GM23248 (cell line): ENCODE results near the gene NMS. TPM values are rescaled to one million over a fixed set of nuclear protein-coding genes. Genes with fewer than 3 reads are reported as not detected.

Experiments
- DNase-seq: peaks from one replicate; pipeline ENCODE4 v3.0.0-alpha.2; 2015
- H2AFZ ChIP-seq: fragments of 200-600 bp; sonication (generic); 2 replicates; pipeline ENCODE4 v1.6.1; 2016; ENCODE audit warnings: antibody characterized with exemption
- H3F3A ChIP-seq: fragments of 200-600 bp; sonication (generic); 2 replicates; pipeline ENCODE4 v1.6.1; 2016; ENCODE audit warnings: mild to moderate bottlenecking, antibody characterized with exemption, mixed run types; ENCODE audit not compliant: insufficient read depth
- H3K27ac ChIP-seq: fragments of 200-600 bp; sonication (generic); 2 replicates; pipeline ENCODE4 v1.5.1; 2016; ENCODE audit warnings: mild to moderate bottlenecking
- H3K27me3 ChIP-seq: fragments of 200-600 bp; sonication (generic); replicated peaks from 2 replicates; pipeline ENCODE4 v1.6.1; 2016; ENCODE audit warnings: mild to moderate bottlenecking; ENCODE audit not compliant: insufficient read depth
- H3K36me3 ChIP-seq: fragments of 200-600 bp; sonication (generic); 2 replicates; pipeline ENCODE4 v1.6.1; 2016; ENCODE audit warnings: low read depth, mild to moderate bottlenecking
- H3K4me1 ChIP-seq: fragments of 200-600 bp; sonication (generic); 2 replicates; pipeline ENCODE4 v1.6.1; 2016; ENCODE audit warnings: mild to moderate bottlenecking; ENCODE audit not compliant: insufficient read depth
- H3K4me2 ChIP-seq: fragments of 200-600 bp; sonication (generic); one replicate; pipeline ENCODE4 v1.6.1; 2016; ENCODE audit warnings: mild to moderate bottlenecking; ENCODE audit not compliant: unreplicated experiment
- H3K4me3 ChIP-seq: fragments of 200-600 bp; sonication (generic); 2 replicates; pipeline ENCODE4 v1.5.1; 2016; ENCODE audit warnings: mild to moderate bottlenecking
- H3K79me2 ChIP-seq: fragments of 200-600 bp; sonication (generic); 2 replicates; pipeline ENCODE4 v1.6.1; 2016; ENCODE audit warnings: mild to moderate bottlenecking; ENCODE audit not compliant: insufficient read depth
- H3K9ac ChIP-seq: fragments of 200-600 bp; sonication (generic); 2 replicates; pipeline ENCODE4 v1.6.1; 2016; ENCODE audit warnings: mild to moderate bottlenecking
- H3K9me2 ChIP-seq: fragments of 200-600 bp; sonication (generic); 2 replicates; pipeline ENCODE4 v1.6.1; 2016; ENCODE audit warnings: mixed run types, mild to moderate bottlenecking, moderate library complexity; ENCODE audit not compliant: insufficient read depth
- H3K9me3 ChIP-seq: fragments of 200-600 bp; sonication (generic); one replicate; pipeline ENCODE4 v1.6.1; 2017; ENCODE audit warnings: low read depth
- H4K20me1 ChIP-seq: fragments of 200-600 bp; sonication (generic); 2 replicates; pipeline ENCODE4 v1.6.0; 2016; ENCODE audit not compliant: insufficient read depth
- EZH2 ChIP-seq: fragments of 200-600 bp; sonication (generic); IDR thresholded peaks from 2 replicates; pipeline ENCODE4 v1.6.1; 2018; ENCODE audit warnings: antibody characterized with exemption, mild to moderate bottlenecking; ENCODE audit not compliant: insufficient read depth, poor library complexity, severe bottlenecking
- EZH2phosphoT487 ChIP-seq: fragments of 200-600 bp; sonication (generic); IDR thresholded peaks from 2 replicates; pipeline ENCODE4 v1.6.1; 2018; ENCODE audit warnings: antibody characterized with exemption, moderate library complexity, mild to moderate bottlenecking, low read depth; ENCODE audit not compliant: insufficient read depth
- WGBS, 2 experiments: methylation state at CpG; one replicate each; pipeline ENCODE4 v1.1.6; 2015 to 2017; ENCODE audit warnings: low lambda C conversion rate in 2 of 2, low coverage in 1 of 2; ENCODE audit errors: missing lambda C conversion rate in 2 of 2; 5-methylcytosine and 5-hydroxymethylcytosine counted together
- in situ Hi-C: fragments of 300-500 bp; cut with MboI; formaldehyde crosslinking; loops from 2 replicates; pipeline ENCODE4 v1.15.0; 2020
- polyA plus RNA-seq: library from polyadenylated mRNA; unstranded; fragments of >200 nt; fragmentation: Nextera tagmentation; extraction: Ambion mirVana; gene quantifications from 2 replicates; pipeline ENCODE4 v1.2.1, GENCODE V29; 2016
- total RNA-seq: library from RNA; depleted of rRNA; stranded (reverse); fragments of >200 nt; shearing (Covaris generic); gene quantifications from 2 replicates; pipeline ENCODE4 v1.2.3, GENCODE V29; 2014

Gene NMS
- total and polyA plus RNA-seq, 2 experiments from 2014 or later = not detected

DNA sequence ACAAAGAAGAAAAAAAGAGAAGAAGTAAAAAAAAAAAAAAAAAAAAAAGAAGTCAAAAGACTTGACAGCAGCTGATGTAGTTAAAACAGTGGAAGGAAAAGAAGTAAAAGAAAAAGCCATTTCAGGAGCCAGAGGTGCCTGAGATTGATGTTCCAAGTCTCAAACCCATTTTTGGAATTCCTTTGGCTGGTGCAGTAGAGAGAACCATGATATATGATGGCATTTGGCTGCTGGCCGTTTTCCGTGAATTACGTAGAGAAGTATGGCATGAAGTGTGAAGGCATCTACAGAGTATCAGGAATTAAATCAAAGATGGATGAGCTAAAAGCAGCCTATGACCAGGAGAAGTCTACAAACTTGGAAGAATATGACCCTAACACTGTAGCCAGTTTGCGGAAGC lies 45.2 kb upstream of the NMS start:
- Histone ChIP-seq H3K4me2 (no peak overlapping the region), H4K20me1 (no peaks in the 10 kb centered on the region), H3K36me3 (no peaks in the 10 kb centered on the region), H3K27me3 (peaks cover 7% of the 10 kb centered on the region; the same call in 1 of the 2 replicates), H3K9me2 (no peaks in the 10 kb centered on the region), H3K9ac (no peak overlapping the region), H2AFZ (no peak overlapping the region), H3K79me2 (no peaks in the 10 kb centered on the region), H3K4me3 (no peak overlapping the region), H3F3A (no peaks in the 10 kb centered on the region), H3K27ac (no peak overlapping the region), H3K9me3 (no peaks in the 10 kb centered on the region), H3K4me1 (no peaks in the 10 kb centered on the region)
- DNase-seq = no peak
- 44 to 56% methylated on average over 4 of the region's 4 CpGs for WGBS, 2 experiments
- TF ChIP-seq EZH2 = no peak
- TF ChIP-seq EZH2phosphoT487 = no peak
- in situ Hi-C loops = no loop called here

DNA sequence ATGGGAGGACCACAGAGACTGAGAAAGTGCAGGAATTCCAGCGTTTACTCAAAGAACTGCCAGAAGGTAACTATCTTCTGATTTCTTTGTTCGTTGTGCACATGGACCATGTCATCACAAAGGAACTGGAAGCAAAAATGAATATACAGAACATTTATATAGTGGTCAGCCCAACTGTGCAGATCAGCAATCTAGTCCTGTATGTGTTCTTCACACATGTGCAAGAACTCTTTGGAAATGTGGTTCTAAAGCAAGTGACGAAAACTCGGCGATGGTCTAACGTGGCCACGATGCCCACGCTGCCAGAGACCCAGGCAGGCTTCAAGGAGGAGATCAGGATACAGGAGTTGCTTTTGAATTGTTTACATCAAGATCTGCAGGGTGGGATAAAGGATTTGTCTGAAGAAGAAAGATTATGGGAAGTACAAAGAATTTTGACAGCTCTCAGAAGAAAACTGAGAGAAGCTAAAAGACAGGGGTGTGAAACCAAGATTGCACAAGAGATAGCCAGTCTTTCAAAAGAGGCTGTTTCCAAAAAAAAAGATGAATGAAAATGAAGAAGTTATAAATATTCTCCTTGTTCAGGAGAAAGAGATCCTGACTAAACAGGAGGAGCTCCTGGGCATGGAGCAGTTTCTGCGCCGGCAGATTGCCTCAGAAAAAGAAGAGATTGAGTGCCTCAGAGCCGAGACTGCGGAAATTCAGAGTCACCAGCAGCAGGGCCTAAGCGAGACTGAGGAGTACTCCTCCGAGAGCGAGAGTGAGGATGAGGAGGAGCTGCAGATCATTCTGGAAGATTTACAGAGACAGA lies 44.5 kb upstream of the NMS start:
- no peaks in the 10 kb centered on the region for H3K79me2 ChIP-seq
- 63 to 68% methylated on average over 15 of the region's 15 CpGs for WGBS, 2 experiments
- in situ Hi-C loops = no loop called here
- no peak overlapping the region for H2AFZ ChIP-seq
- H3F3A ChIP-seq = no peaks in the 10 kb centered on the region
- no peaks in the 10 kb centered on the region for H3K36me3 ChIP-seq
- H3K9me2 ChIP-seq = no peaks in the 10 kb centered on the region
- H4K20me1 ChIP-seq = no peaks in the 10 kb centered on the region
- H3K27ac ChIP-seq = no peak overlapping the region
- H3K4me3 ChIP-seq = no peak overlapping the region
- no peak for TF ChIP-seq EZH2
- TF ChIP-seq EZH2phosphoT487 = no peak
- H3K4me2 ChIP-seq = no peak overlapping the region
- H3K9me3 ChIP-seq = no peaks in the 10 kb centered on the region
- H3K4me1 ChIP-seq = no peaks in the 10 kb centered on the region
- H3K27me3 ChIP-seq = peaks cover 7% of the 10 kb centered on the region; the same call in 1 of the 2 replicates
- no peak overlapping the region for H3K9ac ChIP-seq
- no peak for DNase-seq

DNA sequence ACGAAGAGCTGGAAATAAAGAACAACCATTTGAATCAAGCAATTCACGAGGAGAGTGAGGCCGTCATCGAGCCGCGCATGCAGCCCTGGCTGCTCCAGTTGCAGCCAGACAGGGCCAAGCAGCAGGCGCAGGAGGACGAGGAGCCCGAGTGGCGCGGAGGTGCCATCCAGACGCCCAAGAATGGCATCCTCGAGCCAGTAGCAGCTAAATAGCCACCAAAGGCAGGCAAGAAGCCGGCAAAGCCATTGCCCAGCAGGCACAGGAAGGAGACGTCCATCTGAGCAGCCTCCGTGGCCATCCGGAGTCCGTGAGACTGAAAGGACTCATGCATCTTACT lies 43.9 kb upstream of the NMS start:
- no peaks in the 10 kb centered on the region for H4K20me1 ChIP-seq
- no peak overlapping the region for H3K4me3 ChIP-seq
- H3K4me2 ChIP-seq = no peak overlapping the region
- WGBS, 2 experiments = 75 to 77% methylated on average over 18 of the region's 18 CpGs
- H3K9ac ChIP-seq = no peak overlapping the region
- DNase-seq = no peak
- no peak for TF ChIP-seq EZH2phosphoT487
- H3F3A ChIP-seq = no peaks in the 10 kb centered on the region
- no peaks in the 10 kb centered on the region for H3K9me2 ChIP-seq
- H3K27ac ChIP-seq = no peak overlapping the region
- H3K4me1 ChIP-seq = no peaks in the 10 kb centered on the region
- in situ Hi-C loops = no loop called here
- no peak overlapping the region for H2AFZ ChIP-seq
- no peaks in the 10 kb centered on the region for H3K9me3 ChIP-seq
- H3K79me2 ChIP-seq = no peaks in the 10 kb centered on the region
- peaks cover 7% of the 10 kb centered on the region; the same call in 1 of the 2 replicates for H3K27me3 ChIP-seq
- H3K36me3 ChIP-seq = no peaks in the 10 kb centered on the region

DNA sequence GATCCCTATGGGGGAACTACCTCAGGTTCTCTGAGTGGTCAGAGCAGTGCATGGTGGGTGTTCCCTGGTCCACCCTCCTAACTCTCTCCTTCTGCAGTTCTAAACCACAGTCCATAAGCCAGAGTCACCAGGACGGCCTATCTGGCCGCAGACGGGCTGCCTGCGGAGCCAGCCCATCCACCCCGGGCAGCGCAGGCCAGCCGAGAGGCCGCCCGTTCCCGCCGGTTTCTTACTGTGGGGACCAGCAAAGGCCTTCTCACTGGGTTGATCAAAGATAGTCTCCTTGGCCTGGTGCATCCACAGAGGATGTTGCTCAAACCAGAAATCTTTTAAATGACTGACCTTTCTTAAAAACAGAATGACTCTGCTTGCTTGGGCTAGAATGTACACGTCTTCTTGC lies 43.2 kb upstream of the NMS start:
- H3K79me2 ChIP-seq = no peaks in the 10 kb centered on the region

More for the DNA sequence above, 43.2 kb upstream of the NMS start:
- no peak overlapping the region for H3K27ac ChIP-seq
- no peaks in the 10 kb centered on the region for H3K4me1 ChIP-seq
- no peaks in the 10 kb centered on the region for H3K9me3 ChIP-seq
- no peaks in the 10 kb centered on the region for H3K36me3 ChIP-seq
- H3K4me3 ChIP-seq = no peak overlapping the region
- no peak for DNase-seq
- in situ Hi-C loops = no loop called here
- no peaks in the 10 kb centered on the region for H3K9me2 ChIP-seq
- no peaks in the 10 kb centered on the region for H3F3A ChIP-seq
- no peaks in the 10 kb centered on the region for H4K20me1 ChIP-seq
- WGBS, 2 experiments = 82 to 85% methylated on average over 12 of the region's 12 CpGs
- no peak overlapping the region for H2AFZ ChIP-seq
- H3K27me3 ChIP-seq = peaks cover 7% of the 10 kb centered on the region; the same call in 1 of the 2 replicates
- TF ChIP-seq EZH2phosphoT487 (no peak), EZH2 (no peak)
- no peak overlapping the region for H3K4me2 ChIP-seq
- no peak overlapping the region for H3K9ac ChIP-seq
